ENCODE measurements around the gene SDF2. TPM values are rescaled to one million over a fixed set of nuclear protein-coding genes. Genes with fewer than 3 reads are reported as not detected.

The SDF2 gene
- total and polyA plus RNA-seq, 2 of the 4 experiments (the other 2 are of a cell fraction): 76.0 to 81.7 TPM

DNA sequence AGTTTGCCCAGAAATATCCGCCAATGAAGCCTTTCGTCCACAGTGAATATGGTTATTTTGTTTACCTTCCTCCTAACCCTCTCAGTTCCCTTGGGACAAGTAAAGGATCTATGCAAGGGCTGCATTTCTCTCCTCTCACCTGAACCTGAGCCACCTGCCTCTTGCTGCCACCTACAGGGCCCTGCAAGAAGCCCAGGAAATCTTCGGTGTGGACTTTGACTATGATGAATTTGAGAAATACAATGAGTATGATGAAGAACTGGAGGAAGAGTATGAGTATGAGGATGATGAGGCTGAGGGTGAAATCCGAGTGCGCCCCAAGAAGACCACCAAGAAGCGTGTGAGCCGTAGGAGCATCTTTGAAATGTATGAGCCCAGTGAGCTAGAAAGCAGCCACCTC is 14.3 kb upstream of the SDF2 start:
- Histone ChIP-seq H3K4ac (ENCODE audit: low read depth, low read length) (no peak overlapping the region), H2AFZ (replicated peaks; ENCODE audit: low read length, poor library complexity) (no peak overlapping the region), H3K9me3 (ENCODE audit: control insufficient read depth, insufficient read depth, low read length) (no peaks in the 10 kb centered on the region), H4K5ac (ENCODE audit: low read depth, low read length) (no peak overlapping the region), H2BK5ac (ENCODE audit: low read depth, low read length, poor library complexity, severe bottlenecking) (no peak overlapping the region), H2BK20ac (ENCODE audit: low read depth, low read length) (no peak overlapping the region), H4K8ac (ENCODE audit: low read depth in 2 of 2, low read length in 2 of 2) (no peak overlapping the region), H3K4me2 (ENCODE audit: low read depth, low read length) (no peak overlapping the region), H3K23ac (ENCODE audit: low read depth, low read length) (no peak overlapping the region), H2AK5ac (ENCODE audit: low read depth, low read length) (no peak overlapping the region), H2AK9ac (replicated peaks; ENCODE audit: low read depth, low read length, poor library complexity) (no peak overlapping the region), H4K20me1 (ENCODE audit: insufficient read depth, low read length) (peaks cover 3% of the 10 kb centered on the region), H3K56ac (ENCODE audit: extremely low read depth, insufficient read depth, low read length) (no peak overlapping the region), H4K91ac (ENCODE audit: insufficient read depth, low read depth, low read length) (no peak overlapping the region), H2BK15ac (ENCODE audit: low read depth, low read length) (no peak overlapping the region), H3K27ac (ENCODE audit: insufficient read depth, low read length) (no peak overlapping the region), H3K27me3 (ENCODE audit: control insufficient read depth, insufficient read depth, low read length) (no peaks in the 10 kb centered on the region), H3K9me1 (ENCODE audit: insufficient read depth, low read length) (peaks cover 3% of the 10 kb centered on the region; the same call in 1 of the 2 replicates), H3K4me1 (ENCODE audit: control insufficient read depth, insufficient read depth, low read length) (no peaks in the 10 kb centered on the region), H3K79me1 (ENCODE audit: low read depth in 1 of 2, low read length in 2 of 2) (peaks cover 9 to 27% of the 10 kb centered on the region in 2 experiments), H3K14ac (replicated peaks; ENCODE audit: low read depth, low read length) (no peak overlapping the region), H2BK120ac (ENCODE audit: low read depth, low read length) (no peak overlapping the region), H3K9ac (ENCODE audit: low read depth, low read length) (no peak overlapping the region), H3K36me3 (ENCODE audit: control insufficient read depth, insufficient read depth, low read length) (peaks cover 76% of the 10 kb centered on the region), H3K4me3 (ENCODE audit: insufficient read depth, low read depth, low read length) (no peak overlapping the region), H3K18ac (ENCODE audit: low read depth, low read length) (no peak overlapping the region)
- intact Hi-C loops (cut with micrococcal nuclease) (no loop called here), dilution Hi-C loops (cut with HindIII; ENCODE audit: low sequenced_read_pairs, unreplicated experiment) (no loop called here), in situ Hi-C loops (cut with MboI; ENCODE audit: low sequenced_read_pairs) (no loop called here)
- POLR2A ChIA-PET (ENCODE audit: unreplicated experiment): no interaction called here
- no TSS peak for BruUV-seq (replicated peaks)
- TF ChIP-seq NFE2L2 (IDR thresholded peaks at IDR 0.05; ENCODE audit: low read depth, low read length) (no peak), RAD21 (IDR thresholded peaks at IDR 0.05; ENCODE audit: low read length) (no peak), MAFK (IDR thresholded peaks at IDR 0.05; ENCODE audit: low read depth, low read length) (no peak), POLR2A (IDR thresholded peaks at IDR 0.05; ENCODE audit: low read depth, low read length) (no peak), MXI1 (IDR thresholded peaks at IDR 0.05; ENCODE audit: borderline replicate concordance, low read depth, low read length) (no peak), RCOR1 (IDR thresholded peaks at IDR 0.05; ENCODE audit: insufficient replicate concordance, low read length) (no peak), RFX5 (IDR thresholded peaks at IDR 0.05; ENCODE audit: low read depth, low read length) (no peak), CEBPB (IDR thresholded peaks at IDR 0.05; ENCODE audit: low read depth, low read length) (no peak), FOS (IDR thresholded peaks at IDR 0.05; ENCODE audit: low read depth, low read length) (no peak), BHLHE40 (IDR thresholded peaks at IDR 0.05; ENCODE audit: low read depth, low read length) (no peak)
- TF ChIP-seq, protein P1, sequence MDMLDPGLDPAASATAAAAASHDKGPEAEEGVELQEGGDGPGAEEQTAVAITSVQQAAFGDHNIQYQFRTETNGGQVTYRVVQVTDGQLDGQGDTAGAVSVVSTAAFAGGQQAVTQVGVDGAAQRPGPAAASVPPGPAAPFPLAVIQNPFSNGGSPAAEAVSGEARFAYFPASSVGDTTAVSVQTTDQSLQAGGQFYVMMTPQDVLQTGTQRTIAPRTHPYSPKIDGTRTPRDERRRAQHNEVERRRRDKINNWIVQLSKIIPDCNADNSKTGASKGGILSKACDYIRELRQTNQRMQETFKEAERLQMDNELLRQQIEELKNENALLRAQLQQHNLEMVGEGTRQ (IDR thresholded peaks at IDR 0.05; ENCODE audit: low read depth, low read length): no peak
- TF ChIP-seq, protein P2, sequence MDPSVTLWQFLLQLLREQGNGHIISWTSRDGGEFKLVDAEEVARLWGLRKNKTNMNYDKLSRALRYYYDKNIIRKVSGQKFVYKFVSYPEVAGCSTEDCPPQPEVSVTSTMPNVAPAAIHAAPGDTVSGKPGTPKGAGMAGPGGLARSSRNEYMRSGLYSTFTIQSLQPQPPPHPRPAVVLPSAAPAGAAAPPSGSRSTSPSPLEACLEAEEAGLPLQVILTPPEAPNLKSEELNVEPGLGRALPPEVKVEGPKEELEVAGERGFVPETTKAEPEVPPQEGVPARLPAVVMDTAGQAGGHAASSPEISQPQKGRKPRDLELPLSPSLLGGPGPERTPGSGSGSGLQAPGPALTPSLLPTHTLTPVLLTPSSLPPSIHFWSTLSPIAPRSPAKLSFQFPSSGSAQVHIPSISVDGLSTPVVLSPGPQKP (IDR thresholded peaks at IDR 0.05; ENCODE audit: borderline replicate concordance, low read depth, low read length): no peak
- TF ChIP-seq, protein P3, sequence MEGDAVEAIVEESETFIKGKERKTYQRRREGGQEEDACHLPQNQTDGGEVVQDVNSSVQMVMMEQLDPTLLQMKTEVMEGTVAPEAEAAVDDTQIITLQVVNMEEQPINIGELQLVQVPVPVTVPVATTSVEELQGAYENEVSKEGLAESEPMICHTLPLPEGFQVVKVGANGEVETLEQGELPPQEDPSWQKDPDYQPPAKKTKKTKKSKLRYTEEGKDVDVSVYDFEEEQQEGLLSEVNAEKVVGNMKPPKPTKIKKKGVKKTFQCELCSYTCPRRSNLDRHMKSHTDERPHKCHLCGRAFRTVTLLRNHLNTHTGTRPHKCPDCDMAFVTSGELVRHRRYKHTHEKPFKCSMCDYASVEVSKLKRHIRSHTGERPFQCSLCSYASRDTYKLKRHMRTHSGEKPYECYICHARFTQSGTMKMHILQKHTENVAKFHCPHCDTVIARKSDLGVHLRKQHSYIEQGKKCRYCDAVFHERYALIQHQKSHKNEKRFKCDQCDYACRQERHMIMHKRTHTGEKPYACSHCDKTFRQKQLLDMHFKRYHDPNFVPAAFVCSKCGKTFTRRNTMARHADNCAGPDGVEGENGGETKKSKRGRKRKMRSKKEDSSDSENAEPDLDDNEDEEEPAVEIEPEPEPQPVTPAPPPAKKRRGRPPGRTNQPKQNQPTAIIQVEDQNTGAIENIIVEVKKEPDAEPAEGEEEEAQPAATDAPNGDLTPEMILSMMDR (conservative IDR thresholded peaks at IDR 0.05; ENCODE audit: low read depth, low read length): no peak
- no CpG with 5 or more reads among the region's 7 CpGs for WGBS, 2 experiments (ENCODE audit: extremely low coverage in 2 of 2, insufficient read length in 1 of 2)
- DNase-seq: no peak
- CTCF ChIA-PET: interaction anchor here (0.6 to 1.5 kb wide), 2 partner anchors 8 to 29 kb away, joined by 3 to 4 read pairs; no protein-coding TSS in a partner anchor
- no peak for ATAC-seq (ENCODE audit: low read depth)
